Upper lobe of left lung (tissue), 6 donors: Measurements from ENCODE around the gene RHOT1. TPM values are rescaled to one million over a fixed set of nuclear protein-coding genes. Genes with fewer than 3 reads are reported as not detected.

Experiments
- ATAC-seq, 2 donors: fragments of 200-7000 bp; cut with Tn5 transposase; one replicate each; pipeline ENCODE4 v1.9.1; 2022; ENCODE audit warnings: mild to moderate bottlenecking in 2 of 2, moderate library complexity in 2 of 2; ENCODE audit not compliant: low FRiP score in 2 of 2
- DNase-seq, 2 donors: peaks; one replicate each; pipeline ENCODE4 v3.0.0-alpha.2; 2019 to 2020
- H3K27ac ChIP-seq, 4 donors: fragments of 200-600 bp; sonication (generic); one replicate each; pipeline ENCODE4 v1.5.1; 2016 to 2019
- H3K27me3 ChIP-seq, 4 donors: fragments of 200-600 bp; sonication (generic); one replicate each; pipeline ENCODE4 v1.5.1; 2017 to 2019
- H3K36me3 ChIP-seq, 4 donors: fragments of 200-600 bp; sonication (generic); one replicate each; pipeline ENCODE4 v1.5.1; 2016 to 2019
- H3K4me1 ChIP-seq, 4 donors: fragments of 200-600 bp; sonication (generic); one replicate each; pipeline ENCODE4 v1.5.1; 2018 to 2019
- H3K4me3 ChIP-seq, 4 donors: fragments of 200-600 bp; sonication (generic); one replicate each; pipeline ENCODE4 v1.5.1; 2017 to 2019; ENCODE audit warnings: mild to moderate bottlenecking in 2 of 4, moderate library complexity in 1 of 4
- H3K9me3 ChIP-seq, 4 donors: fragments of 200-600 bp; sonication (generic); one replicate each; pipeline ENCODE4 v1.5.1; 2018 to 2019
- EP300 ChIP-seq, 4 donors: sonication (generic); formaldehyde crosslinking; IDR thresholded peaks; one replicate each; pipeline ENCODE4 v1.5.1; 2017; ENCODE audit warnings: antibody characterized with exemption in 4 of 4, control low read depth in 2 of 4
- POLR2A ChIP-seq, 4 donors: fragments of 450-650 bp; IDR thresholded peaks; one replicate each; pipeline ENCODE4 v1.5.1; 2016 to 2017; ENCODE audit warnings: antibody characterized with exemption in 4 of 4, mild to moderate bottlenecking in 2 of 4
- POLR2AphosphoS5 ChIP-seq, 2 donors: sonication (generic); formaldehyde crosslinking; IDR thresholded peaks; one replicate each; pipeline ENCODE4 v1.5.1; 2017; ENCODE audit warnings: antibody characterized with exemption in 2 of 2
- WGBS, 2 donors: methylation state at CpG; one replicate each; pipeline ENCODE4 v1.1.5; 2017 to 2018; 5-methylcytosine and 5-hydroxymethylcytosine counted together
- total RNA-seq, 6 donors: library from RNA; depleted of rRNA in 4 of 6; stranded (reverse); fragments of >200 nt in 4 of 6; gene quantifications; one replicate each; pipeline versions ENCODE4 v1.1.0 to v1.2.1, GENCODE V29; 2016 to 2021
- TF ChIP-seq, protein P1 (sequence below), 6 experiments: fragments of 450-650 bp in 4 of 6; fragments of 200-600 bp in 2 of 6; sonication (generic) in 2 of 6; IDR thresholded peaks; one replicate each; pipeline ENCODE4 v1.5.1; 2016 to 2019; ENCODE audit warnings: antibody characterized with exemption in 6 of 6
- donor health status: DM: no; HTN: no; CAD: no; lungs with moderate emphysema.
- donor health status: DM: no; HTN: yes; CAD: no; lungs with severe emphysema.

The RHOT1 gene
- total RNA-seq, 6 donors from 2014 or later = 37.2 to 110 (median 52.2) TPM

DNA sequence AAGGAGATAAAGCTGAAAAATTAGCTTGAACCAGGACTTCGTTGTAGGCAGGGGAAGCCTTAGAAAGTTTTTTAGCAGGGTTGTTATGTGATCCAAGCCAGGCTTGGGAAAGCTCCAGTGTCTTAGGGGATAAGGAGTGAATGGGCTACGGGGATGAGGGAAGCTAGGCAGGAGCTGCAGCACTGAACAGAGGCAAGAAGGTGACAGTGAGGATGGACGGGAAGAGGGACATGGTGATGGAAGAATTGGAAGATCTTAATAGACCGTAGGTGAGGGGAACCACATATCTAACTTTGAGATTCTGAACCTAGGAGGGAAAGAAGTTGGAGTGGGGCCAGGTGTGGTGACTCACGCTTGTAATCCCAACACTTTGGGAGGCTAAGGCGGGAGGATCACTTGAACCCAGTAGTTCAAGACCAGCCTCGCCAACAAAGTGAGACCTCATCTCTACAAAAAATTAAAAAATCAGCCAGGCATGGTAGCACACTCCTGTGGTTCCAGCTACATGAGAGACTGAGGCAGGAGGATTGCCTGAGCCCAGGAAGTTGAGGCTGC lies 126.5 kb downstream of the RHOT1 start:
- TF ChIP-seq POLR2AphosphoS5 (IDR thresholded peaks at IDR 0.05) (no peak), EP300 (IDR thresholded peaks at IDR 0.05) (no peak), POLR2A (IDR thresholded peaks at IDR 0.05) (no peak)
- TF ChIP-seq, protein P1, sequence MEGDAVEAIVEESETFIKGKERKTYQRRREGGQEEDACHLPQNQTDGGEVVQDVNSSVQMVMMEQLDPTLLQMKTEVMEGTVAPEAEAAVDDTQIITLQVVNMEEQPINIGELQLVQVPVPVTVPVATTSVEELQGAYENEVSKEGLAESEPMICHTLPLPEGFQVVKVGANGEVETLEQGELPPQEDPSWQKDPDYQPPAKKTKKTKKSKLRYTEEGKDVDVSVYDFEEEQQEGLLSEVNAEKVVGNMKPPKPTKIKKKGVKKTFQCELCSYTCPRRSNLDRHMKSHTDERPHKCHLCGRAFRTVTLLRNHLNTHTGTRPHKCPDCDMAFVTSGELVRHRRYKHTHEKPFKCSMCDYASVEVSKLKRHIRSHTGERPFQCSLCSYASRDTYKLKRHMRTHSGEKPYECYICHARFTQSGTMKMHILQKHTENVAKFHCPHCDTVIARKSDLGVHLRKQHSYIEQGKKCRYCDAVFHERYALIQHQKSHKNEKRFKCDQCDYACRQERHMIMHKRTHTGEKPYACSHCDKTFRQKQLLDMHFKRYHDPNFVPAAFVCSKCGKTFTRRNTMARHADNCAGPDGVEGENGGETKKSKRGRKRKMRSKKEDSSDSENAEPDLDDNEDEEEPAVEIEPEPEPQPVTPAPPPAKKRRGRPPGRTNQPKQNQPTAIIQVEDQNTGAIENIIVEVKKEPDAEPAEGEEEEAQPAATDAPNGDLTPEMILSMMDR (IDR thresholded peaks at IDR 0.05) = no peak
- Histone ChIP-seq H3K27ac (no peak overlapping the region), H3K9me3 (no peaks in the 10 kb centered on the region), H3K27me3 (peaks cover 0 to 35% (median 16%) of the 10 kb centered on the region in 4 donors), H3K4me3 (no peak overlapping the region), H3K36me3 (no peaks in the 10 kb centered on the region), H3K4me1 (peaks cover 21 to 30% (median 24%) of the 10 kb centered on the region in 4 donors)
- ATAC-seq (no peak), DNase-seq (no peak)
- 80 to 88% methylated on average over 7 of the region's 7 CpGs for WGBS, 2 donors

DNA sequence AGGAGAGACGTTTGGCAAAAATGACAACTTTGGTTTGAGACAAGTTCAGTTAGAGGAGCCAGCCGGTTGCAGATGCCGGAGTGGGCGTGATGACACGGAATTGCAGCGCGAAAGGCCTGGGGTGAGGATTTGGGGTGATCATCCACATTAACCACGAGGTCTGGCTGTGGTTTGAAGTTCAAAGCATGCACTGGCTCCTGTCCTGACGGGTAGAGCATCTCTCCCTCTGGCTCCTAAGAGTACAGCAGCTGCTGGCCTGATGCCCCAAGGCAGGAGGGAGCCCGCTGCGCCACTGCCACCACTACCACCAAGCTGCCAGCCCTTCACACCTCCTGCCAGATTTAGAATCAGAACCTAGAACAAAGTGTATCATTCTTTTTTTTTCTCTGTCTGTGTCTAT lies 127.1 kb downstream of the RHOT1 start:
- WGBS, 2 donors = 73 to 85% methylated on average over 11 of the region's 11 CpGs

DNA sequence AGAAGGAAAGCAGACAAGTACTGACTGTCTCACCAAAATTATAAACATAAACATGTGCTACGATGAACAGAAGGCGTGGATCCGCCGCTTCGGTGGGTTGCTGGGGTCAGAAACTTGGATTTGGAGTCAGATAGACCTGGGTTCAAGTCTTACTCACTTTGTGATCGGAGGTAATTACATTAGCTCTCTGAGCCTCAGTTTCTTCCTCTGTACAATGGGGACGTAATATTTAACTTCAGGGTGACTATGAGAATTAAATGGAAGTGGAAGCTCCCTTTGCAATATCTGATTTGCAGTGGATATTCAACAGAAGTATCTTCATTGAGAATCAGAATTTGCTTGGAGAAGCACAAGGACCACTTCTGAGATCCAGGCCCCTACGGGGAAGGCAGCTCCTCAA lies 129.5 kb downstream of the RHOT1 start:
- H3K27me3 ChIP-seq = peaks cover 0 to 19% (median 8%) of the 10 kb centered on the region in 4 donors

More for the DNA sequence above, 127.1 kb downstream of the RHOT1 start:
- no peak for DNase-seq
- no peak for TF ChIP-seq POLR2AphosphoS5 (IDR thresholded peaks at IDR 0.05)
- no peak for TF ChIP-seq EP300 (IDR thresholded peaks at IDR 0.05)
- TF ChIP-seq POLR2A (IDR thresholded peaks at IDR 0.05) = no peak
- TF ChIP-seq, protein P1 (IDR thresholded peaks at IDR 0.05) = no peak
- Histone ChIP-seq H3K27ac (no peak overlapping the region), H3K36me3 (no peaks in the 10 kb centered on the region), H3K27me3 (peaks cover 0 to 35% (median 16%) of the 10 kb centered on the region in 4 donors), H3K4me1 (peaks cover 21 to 30% (median 24%) of the 10 kb centered on the region in 4 donors), H3K9me3 (no peaks in the 10 kb centered on the region), H3K4me3 (no peak overlapping the region)
- ATAC-seq = no peak

DNA sequence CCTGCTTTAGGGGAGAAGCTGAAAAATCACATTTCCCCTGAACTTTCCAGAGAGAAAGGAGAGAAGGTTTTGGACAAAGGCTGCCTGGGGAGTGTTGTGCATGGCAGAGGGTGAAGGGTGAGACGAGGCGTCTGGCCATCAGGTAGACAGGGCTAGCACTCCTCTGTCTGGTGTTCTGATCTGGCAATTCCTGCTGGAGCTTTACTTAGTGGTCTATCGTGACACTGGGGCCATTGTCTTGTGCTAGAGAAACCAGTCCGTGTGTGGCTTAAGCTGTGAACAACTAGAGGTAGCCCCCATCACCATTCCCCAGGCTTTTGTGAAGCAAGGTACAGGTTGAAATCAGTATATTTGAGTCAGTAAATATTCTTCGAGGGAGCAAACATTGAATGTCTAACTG lies 131.8 kb downstream of the RHOT1 start:
- Histone ChIP-seq H3K4me3 (no peak overlapping the region), H3K4me1 (no peaks in the 10 kb centered on the region), H3K27me3 (peaks cover 0 to under 1% (median 0%) of the 10 kb centered on the region in 4 donors), H3K36me3 (no peaks in the 10 kb centered on the region), H3K27ac (no peak overlapping the region), H3K9me3 (no peaks in the 10 kb centered on the region)
- TF ChIP-seq EP300 (IDR thresholded peaks at IDR 0.05) (no peak), POLR2A (IDR thresholded peaks at IDR 0.05) (no peak), POLR2AphosphoS5 (IDR thresholded peaks at IDR 0.05) (no peak)
- TF ChIP-seq, protein P1 (IDR thresholded peaks at IDR 0.05) = no peak
- WGBS, 2 donors = 74 to 84% methylated on average over 4 to 5 of the region's 5 CpGs
- ATAC-seq (no peak), DNase-seq (no peak)

More for the DNA sequence above, 129.5 kb downstream of the RHOT1 start:
- Histone ChIP-seq H3K9me3 (no peaks in the 10 kb centered on the region), H3K4me1 (peaks cover 9 to 11% (median 10%) of the 10 kb centered on the region in 4 donors), H3K4me3 (no peak overlapping the region), H3K27ac (no peak overlapping the region), H3K36me3 (no peaks in the 10 kb centered on the region)
- no peak for TF ChIP-seq POLR2AphosphoS5 (IDR thresholded peaks at IDR 0.05)
- no peak for TF ChIP-seq POLR2A (IDR thresholded peaks at IDR 0.05)
- no peak for TF ChIP-seq EP300 (IDR thresholded peaks at IDR 0.05)
- TF ChIP-seq, protein P1 (IDR thresholded peaks at IDR 0.05) = no peak
- WGBS, 2 donors = 89% methylated on average over 8 of the region's 8 CpGs
- ATAC-seq (no peak), DNase-seq (no peak)

DNA sequence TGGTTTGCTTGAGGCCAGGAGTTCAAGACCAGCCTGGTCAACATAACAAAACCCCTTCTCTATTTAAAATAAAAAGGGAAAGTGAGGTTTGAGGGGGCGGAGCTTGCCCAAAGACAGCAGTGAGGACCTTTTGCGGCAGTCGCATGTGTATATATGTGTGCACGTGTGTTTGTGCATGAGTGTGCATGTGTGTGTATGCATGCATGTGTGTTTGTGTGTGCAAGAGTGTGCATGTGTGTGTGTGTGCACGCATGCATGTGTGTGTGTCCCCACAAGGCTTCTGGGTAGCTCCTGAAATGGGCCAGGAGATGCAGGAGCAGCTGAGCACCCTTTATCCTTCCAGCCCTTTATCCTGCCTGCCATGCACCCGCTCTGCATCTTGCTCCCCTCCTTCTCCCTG lies 132.3 kb downstream of the RHOT1 start:
- 86 to 91% methylated on average over 6 of the region's 6 CpGs for WGBS, 2 donors
- H3K4me1 ChIP-seq = no peaks in the 10 kb centered on the region
- H3K4me3 ChIP-seq = no peak overlapping the region
- no peaks in the 10 kb centered on the region for H3K9me3 ChIP-seq
- no peaks in the 10 kb centered on the region for H3K36me3 ChIP-seq
- no peaks in the 10 kb centered on the region for H3K27me3 ChIP-seq
- TF ChIP-seq, protein P1 (IDR thresholded peaks at IDR 0.05) = no peak
- TF ChIP-seq POLR2A (IDR thresholded peaks at IDR 0.05) (no peak), POLR2AphosphoS5 (IDR thresholded peaks at IDR 0.05) (no peak), EP300 (IDR thresholded peaks at IDR 0.05) (no peak)
- no peak for ATAC-seq
- H3K27ac ChIP-seq = no peak overlapping the region
- DNase-seq = no peak
